MM.1S (cell line): ENCODE measurements around the gene FAM117B.

Experiments
- DNase-seq: peaks from one replicate; pipeline ENCODE4 v3.0.0-alpha.2; 2015
- H2AFZ ChIP-seq: fragments of 300-600 bp; sonication (generic); 2 replicates; pipeline ENCODE4 v1.6.0; 2016; ENCODE audit warnings: antibody characterized with exemption, low read length
- H3F3A ChIP-seq: fragments of 300-600 bp; sonication (generic); 2 replicates; pipeline ENCODE4 v1.6.1; 2016; ENCODE audit warnings: mild to moderate bottlenecking, antibody characterized with exemption, low read length, moderate library complexity, mixed read lengths; ENCODE audit not compliant: insufficient read depth
- H3K27ac ChIP-seq: fragments of 300-600 bp; sonication (generic); 2 replicates; pipeline ENCODE4 v1.5.1; 2016; ENCODE audit warnings: mild to moderate bottlenecking, low read length
- H3K27me3 ChIP-seq: fragments of 300-600 bp; sonication (generic); replicated peaks from 2 replicates; pipeline ENCODE4 v1.6.0; 2016; ENCODE audit warnings: low read length; ENCODE audit not compliant: insufficient read depth
- H3K36me3 ChIP-seq: fragments of 300-600 bp; sonication (generic); replicated peaks from 2 replicates; pipeline ENCODE4 v1.6.1; 2016; ENCODE audit warnings: mild to moderate bottlenecking, low read length, mixed read lengths; ENCODE audit not compliant: insufficient read depth
- H3K4me1 ChIP-seq: fragments of 300-600 bp; sonication (generic); 2 replicates; pipeline ENCODE4 v1.6.1; 2016; ENCODE audit warnings: low read length, mixed read lengths
- H3K4me2 ChIP-seq: fragments of 300-600 bp; sonication (generic); 2 replicates; pipeline ENCODE4 v1.6.0; 2016; ENCODE audit warnings: low read depth, low read length
- H3K4me3 ChIP-seq: fragments of 300-600 bp; sonication (generic); 2 replicates; pipeline ENCODE4 v1.5.1; 2016; ENCODE audit warnings: low read length, mixed read lengths
- H3K79me2 ChIP-seq: fragments of 300-600 bp; sonication (generic); 2 replicates; pipeline ENCODE4 v1.6.1; 2016; ENCODE audit warnings: mixed run types, low read length, mixed read lengths
- H3K9ac ChIP-seq: fragments of 300-600 bp; sonication (generic); 2 replicates; pipeline ENCODE4 v1.6.1; 2016; ENCODE audit warnings: low read length, mixed read lengths
- H3K9me2 ChIP-seq: fragments of 300-600 bp; sonication (generic); replicated peaks from 2 replicates; pipeline ENCODE4 v1.6.1; 2016; ENCODE audit warnings: mild to moderate bottlenecking, low read length, mixed read lengths; ENCODE audit not compliant: insufficient read depth
- H3K9me3 ChIP-seq: fragments of 300-600 bp; sonication (generic); replicated peaks from 2 replicates; pipeline ENCODE4 v1.6.1; 2016; ENCODE audit warnings: mild to moderate bottlenecking, low read length, mixed read lengths; ENCODE audit not compliant: insufficient read depth
- H4K20me1 ChIP-seq: fragments of 300-600 bp; sonication (generic); 2 replicates; pipeline ENCODE4 v1.6.1; 2016; ENCODE audit warnings: mild to moderate bottlenecking, low read length, moderate library complexity, mixed read lengths; ENCODE audit not compliant: insufficient read depth
- EZH2 ChIP-seq: fragments of 300-600 bp; sonication (generic); optimal IDR thresholded peaks from 2 replicates; pipeline ENCODE3; 2017; ENCODE audit warnings: low read depth, mild to moderate bottlenecking, antibody characterized with exemption, low read length, mixed read lengths
- EZH2phosphoT487 ChIP-seq: fragments of 300-600 bp; sonication (generic); IDR thresholded peaks from 2 replicates; pipeline ENCODE4 v1.6.1; 2018; ENCODE audit warnings: antibody characterized with exemption, low read length
- TF ChIP-seq, protein P1 (sequence below): fragments of 300-600 bp; sonication (generic); IDR thresholded peaks from 2 replicates; pipeline ENCODE4 v1.5.1; 2016; ENCODE audit warnings: antibody characterized with exemption, low read length, mixed read lengths

Gene FAM117B

DNA sequence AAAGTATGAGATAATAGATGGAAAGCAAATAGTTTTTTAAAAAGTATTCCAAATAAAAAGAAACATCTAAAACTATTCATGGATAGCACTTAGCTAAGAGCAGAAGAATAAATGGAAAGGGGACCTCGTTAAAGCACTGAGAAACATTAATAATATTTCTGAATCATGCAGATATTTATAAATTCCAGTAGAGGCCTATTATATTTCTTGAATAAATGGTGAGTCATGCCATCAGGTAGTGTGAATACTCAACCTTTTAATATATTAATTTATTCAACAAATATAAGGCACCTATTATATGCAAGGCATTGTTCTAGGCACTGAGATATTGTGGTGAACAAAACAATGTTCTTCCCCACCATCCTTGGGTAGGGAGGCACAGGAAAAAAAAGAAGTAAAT is 183.0 kb downstream of the FAM117B start:
- 0 out of 2 replicates have a peak, but pooled peaks cover 4% of the 10 kb centered on the region for H3K4me1 ChIP-seq
- no peaks in the 10 kb centered on the region for H4K20me1 ChIP-seq
- no peaks in the 10 kb centered on the region for H3K79me2 ChIP-seq
- no peaks in the 10 kb centered on the region for H3K27me3 ChIP-seq
- H3K27ac ChIP-seq = no peak overlapping the region
- no peaks in the 10 kb centered on the region for H3K9me2 ChIP-seq
- H3K4me3 ChIP-seq = no peak overlapping the region
- H3K36me3 ChIP-seq = no peaks in the 10 kb centered on the region
- no peak overlapping the region for H2AFZ ChIP-seq
- H3K9me3 ChIP-seq = no peaks in the 10 kb centered on the region
- no peak overlapping the region for H3K4me2 ChIP-seq
- TF ChIP-seq, protein P1, sequence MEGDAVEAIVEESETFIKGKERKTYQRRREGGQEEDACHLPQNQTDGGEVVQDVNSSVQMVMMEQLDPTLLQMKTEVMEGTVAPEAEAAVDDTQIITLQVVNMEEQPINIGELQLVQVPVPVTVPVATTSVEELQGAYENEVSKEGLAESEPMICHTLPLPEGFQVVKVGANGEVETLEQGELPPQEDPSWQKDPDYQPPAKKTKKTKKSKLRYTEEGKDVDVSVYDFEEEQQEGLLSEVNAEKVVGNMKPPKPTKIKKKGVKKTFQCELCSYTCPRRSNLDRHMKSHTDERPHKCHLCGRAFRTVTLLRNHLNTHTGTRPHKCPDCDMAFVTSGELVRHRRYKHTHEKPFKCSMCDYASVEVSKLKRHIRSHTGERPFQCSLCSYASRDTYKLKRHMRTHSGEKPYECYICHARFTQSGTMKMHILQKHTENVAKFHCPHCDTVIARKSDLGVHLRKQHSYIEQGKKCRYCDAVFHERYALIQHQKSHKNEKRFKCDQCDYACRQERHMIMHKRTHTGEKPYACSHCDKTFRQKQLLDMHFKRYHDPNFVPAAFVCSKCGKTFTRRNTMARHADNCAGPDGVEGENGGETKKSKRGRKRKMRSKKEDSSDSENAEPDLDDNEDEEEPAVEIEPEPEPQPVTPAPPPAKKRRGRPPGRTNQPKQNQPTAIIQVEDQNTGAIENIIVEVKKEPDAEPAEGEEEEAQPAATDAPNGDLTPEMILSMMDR = no peak
- TF ChIP-seq EZH2phosphoT487 (no peak), EZH2 (no peak)
- H3K9ac ChIP-seq = no peak overlapping the region
- no peak for DNase-seq
- no peaks in the 10 kb centered on the region for H3F3A ChIP-seq

DNA sequence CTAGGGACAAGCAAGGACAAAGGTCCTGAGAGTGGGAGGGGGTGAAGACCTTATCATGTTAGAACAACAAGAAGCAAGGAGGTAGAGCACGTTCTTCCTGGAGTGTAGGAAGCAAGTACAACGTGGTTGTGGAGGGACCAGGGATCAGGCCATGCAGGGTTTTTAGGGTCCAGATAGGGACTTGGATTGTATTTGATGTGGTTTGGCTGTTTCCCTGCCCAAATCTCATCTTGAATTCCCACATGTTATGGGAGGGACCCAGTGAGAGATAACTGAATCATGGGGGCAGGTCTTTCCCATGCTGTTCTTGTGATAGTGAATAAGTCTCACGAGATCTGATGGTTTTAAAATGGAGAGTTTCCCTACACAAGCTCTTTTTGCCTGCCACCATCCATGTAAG is 183.6 kb downstream of the FAM117B start:
- no peaks in the 10 kb centered on the region for H3K36me3 ChIP-seq
- no peak overlapping the region for H3K4me2 ChIP-seq
- 0 out of 2 replicates have a peak, but pooled peaks cover 4% of the 10 kb centered on the region for H3K4me1 ChIP-seq
- no peaks in the 10 kb centered on the region for H3K9me3 ChIP-seq
- H3F3A ChIP-seq = no peaks in the 10 kb centered on the region
- no peak for DNase-seq
- H2AFZ ChIP-seq = no peak overlapping the region
- H3K4me3 ChIP-seq = no peak overlapping the region
- H4K20me1 ChIP-seq = no peaks in the 10 kb centered on the region
- H3K27me3 ChIP-seq = no peaks in the 10 kb centered on the region
- no peaks in the 10 kb centered on the region for H3K9me2 ChIP-seq
- TF ChIP-seq EZH2phosphoT487 (no peak), EZH2 (no peak)
- TF ChIP-seq, protein P1 = no peak
- no peak overlapping the region for H3K9ac ChIP-seq
- no peaks in the 10 kb centered on the region for H3K79me2 ChIP-seq
- H3K27ac ChIP-seq = no peak overlapping the region
